ENCODE measurements around the gene APOL6.
"Not testable (repeated sequence)": the region's sequence is repeated elsewhere in the genome, so short reads cannot be mapped to it uniquely, and the experiment has no call there.

Gene APOL6

GRCh38 chr22:35683560-35683959 is 35.3 kb downstream of the APOL6 start:
- DNase-seq: no peak

- no peak for DNase-seq
Measured at GRCh38 chr22:35684270-35684700, 36.0 kb downstream of the APOL6 start.

- no peak for DNase-seq
Measured at GRCh38 chr22:35684732-35685131, 36.5 kb downstream of the APOL6 start.

DNA sequence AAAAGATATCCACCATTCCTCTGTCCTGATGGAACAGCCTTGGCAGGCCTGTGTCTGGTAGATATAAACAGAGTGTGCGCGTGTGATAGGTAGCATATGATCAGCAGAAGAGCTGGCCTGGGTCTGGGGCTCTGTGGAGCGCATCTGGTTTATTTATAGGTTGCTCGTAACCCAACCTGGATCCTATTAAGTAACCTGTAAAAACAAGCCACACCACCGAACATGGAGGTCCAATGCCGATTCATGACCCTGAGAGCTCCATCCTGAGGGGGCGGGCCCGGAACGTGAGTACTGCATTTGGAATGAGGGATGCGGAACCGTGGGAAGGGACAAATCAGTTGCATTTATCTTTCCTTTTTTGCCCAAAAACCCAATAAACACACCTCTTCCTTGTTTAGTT is 37.5 kb downstream of the APOL6 start:
- no peak for DNase-seq

DNA sequence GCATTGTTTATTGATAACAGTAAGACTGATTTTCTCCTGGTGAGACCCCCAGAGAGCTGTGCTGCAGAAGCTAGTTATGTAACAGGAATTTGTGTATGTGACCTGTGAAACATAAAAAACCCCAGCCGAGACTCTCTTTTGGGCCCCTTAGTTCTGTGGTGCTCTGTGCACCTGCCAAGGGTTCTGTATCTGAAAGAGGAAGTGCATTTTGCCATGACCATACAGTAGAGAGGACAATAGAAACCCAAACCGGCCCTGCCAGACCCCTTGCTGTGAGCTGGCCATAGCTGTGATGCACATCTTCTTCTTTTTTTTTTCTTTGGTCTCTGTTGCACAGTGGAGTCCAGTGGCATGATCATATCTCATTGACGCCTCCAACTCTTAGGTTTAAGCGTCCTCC is 38.1 kb downstream of the APOL6 start:
- no peak for DNase-seq

GRCh38 chr22:35687461-35687860 is 39.2 kb downstream of the APOL6 start:
- no peak for DNase-seq

DNA sequence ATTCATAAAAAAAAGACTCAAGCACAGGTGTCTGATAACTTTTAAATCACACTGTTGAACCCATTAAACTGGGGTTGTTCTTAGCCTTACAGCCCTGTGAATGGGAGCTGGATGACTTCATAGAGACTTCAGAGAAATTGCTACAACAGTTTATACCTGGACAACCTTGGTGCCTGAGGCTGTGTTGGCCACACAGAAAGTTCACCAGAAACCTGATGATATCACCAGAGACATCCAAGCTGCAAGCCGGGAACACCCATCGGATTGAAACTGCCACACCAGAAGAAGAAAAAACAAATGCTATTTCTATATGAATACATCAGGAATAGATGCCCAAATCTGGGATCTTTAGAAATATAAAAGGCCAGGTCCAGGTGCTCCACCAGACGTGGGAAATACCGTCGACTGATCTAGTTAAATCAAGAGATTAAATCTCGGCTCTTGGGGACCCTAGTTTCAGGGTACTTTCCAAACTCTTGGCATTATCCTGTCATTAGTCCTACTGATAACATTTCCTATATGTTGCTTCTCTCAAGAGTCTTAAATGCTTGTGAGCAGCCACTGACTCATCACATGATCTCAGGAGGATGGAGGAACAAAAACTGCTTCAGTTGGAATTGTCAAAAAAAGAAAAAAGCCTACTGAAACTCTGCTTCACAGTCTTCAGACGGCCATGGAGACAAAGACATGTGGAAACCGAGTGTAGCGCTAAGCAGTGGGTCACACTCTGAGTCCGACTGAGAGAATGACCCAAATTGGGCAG is 40.8 kb downstream of the APOL6 start:
- no peak for DNase-seq

DNA sequence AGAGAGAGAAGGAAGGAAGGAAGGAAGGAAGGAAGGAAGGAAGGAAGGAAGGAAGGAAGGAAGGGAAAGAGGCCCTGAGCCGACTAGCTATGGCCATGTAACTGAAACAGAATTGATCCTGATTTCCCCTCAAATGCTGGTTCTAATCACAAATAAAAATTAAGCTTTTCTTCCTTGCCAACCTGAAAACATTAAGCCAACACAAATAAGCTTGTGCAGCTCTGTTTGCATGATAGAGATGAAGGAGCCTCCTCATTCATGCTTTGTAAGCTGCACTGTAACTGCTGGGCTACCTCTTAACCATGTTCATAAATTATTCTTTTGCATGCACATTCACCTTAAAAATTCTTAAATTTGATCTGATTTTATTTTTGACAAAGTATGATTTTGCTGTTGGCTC is 41.8 kb downstream of the APOL6 start:
- DNase-seq: no peak

DNA sequence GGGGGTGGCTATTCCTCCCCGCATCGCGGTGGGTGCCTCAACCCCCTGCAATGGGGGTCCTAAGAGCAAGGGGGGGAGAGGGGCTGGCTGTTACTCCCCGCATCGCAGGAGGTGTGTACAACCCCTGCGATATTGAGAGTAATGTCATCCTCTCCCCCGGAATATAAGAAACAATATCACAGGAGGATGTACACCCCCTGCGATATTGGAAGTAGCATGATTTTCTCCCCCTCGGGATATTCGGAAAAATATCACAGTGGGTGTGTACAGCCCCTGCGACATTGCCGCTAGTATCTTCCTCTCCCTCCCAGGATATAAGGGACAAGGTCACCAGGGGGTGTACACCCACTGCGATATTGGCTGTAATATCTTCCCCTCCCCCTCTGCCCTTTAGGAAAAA is 47.0 kb downstream of the APOL6 start:
- no peak for DNase-seq

DNA sequence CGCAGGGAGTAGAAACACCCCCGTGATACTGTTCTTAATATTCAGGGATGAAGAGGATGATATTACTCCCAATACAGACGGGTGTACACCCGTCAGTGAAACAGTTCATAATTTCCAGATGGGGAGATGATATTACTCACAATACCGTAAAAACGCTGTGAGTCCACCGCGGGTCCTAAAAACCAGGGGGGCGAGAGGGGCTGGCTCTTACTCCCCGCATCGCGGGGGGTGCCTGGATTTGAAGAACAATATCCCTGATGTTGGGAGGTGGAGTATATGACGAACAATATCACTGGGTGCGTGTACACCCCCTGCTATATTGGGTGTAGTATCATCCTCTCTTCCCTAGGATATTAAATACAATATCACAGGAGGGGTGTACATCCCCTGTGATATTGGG is 48.9 kb downstream of the APOL6 start:
- no peak for DNase-seq

DNA sequence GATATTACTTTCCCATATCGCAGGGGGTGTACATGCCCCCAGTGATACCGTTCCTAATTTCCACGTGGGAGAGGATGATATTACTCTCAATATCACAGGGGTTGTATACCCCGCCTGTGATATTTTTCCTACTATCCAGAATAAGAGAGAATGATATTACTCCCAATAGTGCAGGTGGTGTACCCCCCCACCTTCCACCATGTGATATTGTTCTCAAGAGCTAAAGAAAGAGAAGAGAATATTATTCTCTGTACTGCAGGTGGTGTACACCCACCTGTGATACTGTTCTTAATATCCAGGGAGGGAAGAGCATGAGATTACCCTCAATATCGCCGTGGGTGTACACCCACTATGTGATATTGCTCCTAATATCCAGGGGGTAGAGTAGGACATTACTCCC is 51.6 kb downstream of the APOL6 start:
- not testable (repeated sequence) for DNase-seq

GRCh38 chr22:35703861-35704584 is 55.8 kb downstream of the APOL6 start:
- DNase-seq: no peak

DNA sequence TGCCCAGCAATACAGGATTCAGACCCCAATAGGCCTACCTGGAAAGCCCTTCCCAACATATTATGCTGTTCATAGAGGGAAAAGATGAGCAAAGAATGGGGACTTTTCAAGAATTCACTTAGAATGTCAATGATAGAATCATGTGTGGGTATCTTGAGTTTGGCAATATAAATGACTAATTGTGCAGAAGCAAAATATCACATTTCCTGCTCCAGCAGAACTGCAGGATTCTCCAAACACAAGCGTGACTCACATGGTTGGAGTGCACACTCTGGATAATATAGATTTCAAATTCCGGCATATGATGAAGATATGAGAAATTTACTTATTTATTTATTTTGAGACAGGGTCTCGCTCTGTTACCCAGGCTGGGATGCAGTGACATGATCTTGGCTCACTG is 56.9 kb downstream of the APOL6 start:
- DNase-seq: no peak

GRCh38 chr22:35708453-35708852 is 60.2 kb downstream of the APOL6 start:
- DNase-seq: no peak

GRCh38 chr22:35708917-35709316 is 60.7 kb downstream of the APOL6 start:
- no peak for DNase-seq

DNA sequence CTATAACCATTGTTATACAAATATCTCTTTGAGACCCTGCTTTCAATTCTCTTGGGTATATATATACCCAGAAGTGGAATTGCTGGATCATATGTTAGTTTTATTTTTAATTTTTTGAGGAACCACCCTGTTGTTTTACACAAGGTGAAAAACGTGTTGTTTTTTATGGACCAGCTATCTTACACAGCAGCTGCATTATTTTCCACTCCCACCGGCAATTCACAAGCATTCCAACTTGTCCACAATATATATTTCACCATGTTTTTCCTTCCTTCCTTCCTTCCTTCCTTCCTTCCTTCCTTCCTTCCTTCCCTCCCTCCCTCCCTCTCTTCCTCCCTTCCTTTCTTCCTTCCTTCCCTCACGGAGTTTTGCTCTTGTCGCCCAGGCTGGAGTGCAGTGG is 63.1 kb downstream of the APOL6 start:
- no peak for DNase-seq

GRCh38 chr22:35712672-35713071 is 64.4 kb downstream of the APOL6 start:
- DNase-seq: no peak

DNA sequence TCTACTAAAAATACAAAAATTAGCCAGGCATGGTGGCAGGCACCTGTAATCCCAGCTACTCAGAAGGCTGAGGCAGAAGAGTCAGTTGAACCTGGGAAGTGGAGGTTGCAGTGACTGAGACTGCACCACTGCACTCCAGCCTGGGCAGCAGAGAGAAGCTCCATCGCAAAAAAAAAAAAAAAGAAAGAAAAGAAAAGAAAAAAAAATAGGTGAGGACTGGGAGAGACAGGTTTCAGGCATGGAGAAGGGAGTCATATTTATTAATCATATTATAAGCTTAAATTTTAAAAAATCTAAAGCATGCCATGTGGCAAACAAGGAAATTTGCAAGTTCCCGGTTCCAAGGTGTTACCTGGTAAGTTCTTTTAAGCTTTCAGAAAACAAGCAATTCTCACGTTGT is 69.3 kb downstream of the APOL6 start, which contains the start of gene APOL5:
Gene APOL5, plus strand, starts transcription at position 301 of the 400 bp plus-strand sequence. Its CDS starts 0 bp downstream, at position 301.
- DNase-seq: no peak

All from NCI-H345 (cell line).